IMR-90 (cell line): ENCODE measurements around the gene EGLN1. TPM values are rescaled to one million over a fixed set of nuclear protein-coding genes. Genes with fewer than 3 reads are reported as not detected.

Experiments
- ATAC-seq: fragments of 200-7000 bp; cut with Tn5 transposase; 2 replicates; pipeline ENCODE4 v1.9.1; 2020; ENCODE audit warnings: low read depth, mild to moderate bottlenecking, moderate library complexity
- BruUV-seq: library from RNA; stranded (reverse); fragments of 400-500 nt; replicated peaks from 2 replicates; lab custom pipeline; 2021; lab: Mats Ljungman, UMichigan
- CTCF ChIA-PET: fragments of 300-600 bp; formaldehyde crosslinking; extraction: SDS; loops from one replicate; lab custom pipeline; 2021; ENCODE audit warnings: antibody characterized with exemption; lab: Yijun Ruan, JAX
- POLR2A ChIA-PET: fragments of 300-600 bp; sonication (Branson Sonifier 250); formaldehyde crosslinking; loops from one replicate; lab custom pipeline; 2022; ENCODE audit warnings: antibody characterized with exemption; ENCODE audit not compliant: unreplicated experiment; lab: Charles Lee
- DNase-seq: peaks from one replicate; pipeline ENCODE4 v3.0.0; 2013
- H2AFZ ChIP-seq: replicated peaks from 2 replicates; pipeline ENCODE3; 2013; ENCODE audit warnings: low read length, mild to moderate bottlenecking; ENCODE audit not compliant: poor library complexity
- H2AK5ac ChIP-seq: 2 replicates; pipeline ENCODE4 v1.6.1; 2013; ENCODE audit warnings: low read depth, low read length, inconsistent platforms
- H2AK9ac ChIP-seq: replicated peaks from 2 replicates; pipeline ENCODE3; 2013; ENCODE audit warnings: mild to moderate bottlenecking, low read depth, low read length, moderate library complexity; ENCODE audit not compliant: poor library complexity
- H2BK120ac ChIP-seq: 2 replicates; pipeline ENCODE4 v1.6.1; 2013; ENCODE audit warnings: low read depth, low read length, inconsistent platforms
- H2BK15ac ChIP-seq: 3 replicates; pipeline ENCODE4 v1.6.1; 2013; ENCODE audit warnings: low read depth, low read length, inconsistent platforms
- H2BK20ac ChIP-seq: 2 replicates; pipeline ENCODE4 v1.6.1; 2013; ENCODE audit warnings: low read depth, mild to moderate bottlenecking, inconsistent platforms, low read length, moderate library complexity
- H2BK5ac ChIP-seq: 2 replicates; pipeline ENCODE4 v1.6.1; 2013; ENCODE audit warnings: mild to moderate bottlenecking, low read depth, low read length, inconsistent platforms; ENCODE audit not compliant: poor library complexity, severe bottlenecking
- H3K14ac ChIP-seq: replicated peaks from 2 replicates; pipeline ENCODE4 v1.6.1; 2013; ENCODE audit warnings: low read depth, low read length, inconsistent platforms
- H3K18ac ChIP-seq: 2 replicates; pipeline ENCODE4 v1.6.1; 2013; ENCODE audit warnings: low read depth, low read length, control low read depth
- H3K23ac ChIP-seq: 2 replicates; pipeline ENCODE4 v1.6.1; 2013; ENCODE audit warnings: low read depth, low read length, inconsistent platforms
- H3K27ac ChIP-seq: 2 replicates; pipeline ENCODE4 v1.5.1; 2013; ENCODE audit warnings: mild to moderate bottlenecking, control low read depth, low read length; ENCODE audit not compliant: insufficient read depth
- H3K27me3 ChIP-seq: 2 replicates; pipeline ENCODE4 v1.6.1; 2013; ENCODE audit warnings: low read length; ENCODE audit not compliant: control insufficient read depth, insufficient read depth
- H3K36me3 ChIP-seq: 2 replicates; pipeline ENCODE4 v1.6.1; 2013; ENCODE audit warnings: low read length, mixed read lengths; ENCODE audit not compliant: control insufficient read depth, insufficient read depth
- H3K4ac ChIP-seq: 2 replicates; pipeline ENCODE4 v1.6.1; 2013; ENCODE audit warnings: low read depth, low read length, inconsistent platforms
- H3K4me1 ChIP-seq: 2 replicates; pipeline ENCODE4 v1.6.1; 2013; ENCODE audit warnings: low read length, mixed read lengths; ENCODE audit not compliant: control insufficient read depth, insufficient read depth
- H3K4me2 ChIP-seq: 2 replicates; pipeline ENCODE4 v1.6.1; 2013; ENCODE audit warnings: low read depth, mild to moderate bottlenecking, control low read depth, low read length, moderate library complexity
- H3K4me3 ChIP-seq: 2 replicates; pipeline ENCODE4 v1.5.1; 2013; ENCODE audit warnings: low read depth, mild to moderate bottlenecking, control low read depth, low read length, moderate library complexity; ENCODE audit not compliant: insufficient read depth
- H3K56ac ChIP-seq: 2 replicates; pipeline ENCODE4 v1.6.1; 2013; ENCODE audit warnings: low read length, inconsistent platforms; ENCODE audit not compliant: insufficient read depth; ENCODE audit errors: extremely low read depth
- H3K79me1 ChIP-seq, 2 experiments: 2 replicates each; pipeline ENCODE4 v1.6.1; 2013; ENCODE audit warnings: low read length in 2 of 2, inconsistent platforms in 1 of 2, low read depth in 1 of 2
- H3K9ac ChIP-seq: 2 replicates; pipeline ENCODE4 v1.6.1; 2013; ENCODE audit warnings: low read depth, low read length, control low read depth
- H3K9me1 ChIP-seq: 2 replicates; pipeline ENCODE4 v1.6.1; 2013; ENCODE audit warnings: low read length, inconsistent platforms; ENCODE audit not compliant: insufficient read depth
- H3K9me3 ChIP-seq: 2 replicates; pipeline ENCODE4 v1.6.1; 2013; ENCODE audit warnings: low read length; ENCODE audit not compliant: control insufficient read depth, insufficient read depth
- H4K20me1 ChIP-seq: 2 replicates; pipeline ENCODE4 v1.6.1; 2013; ENCODE audit warnings: low read length, inconsistent platforms; ENCODE audit not compliant: insufficient read depth
- H4K5ac ChIP-seq: 2 replicates; pipeline ENCODE4 v1.6.1; 2013; ENCODE audit warnings: mild to moderate bottlenecking, low read depth, low read length, control low read depth
- H4K8ac ChIP-seq, 2 experiments: 2 replicates each; pipeline ENCODE4 v1.6.1; 2013; ENCODE audit warnings: low read depth in 2 of 2, low read length in 2 of 2, control low read depth in 1 of 2, inconsistent platforms in 1 of 2
- H4K91ac ChIP-seq: 2 replicates; pipeline ENCODE4 v1.6.1; 2013; ENCODE audit warnings: low read depth, low read length, inconsistent platforms; ENCODE audit not compliant: insufficient read depth
- CEBPB ChIP-seq: IDR thresholded peaks from 2 replicates; pipeline ENCODE4 v1.6.1; 2012; ENCODE audit warnings: low read depth, low read length, improper control_type of control experiment
- FOS ChIP-seq: fragments of 150-350 bp; IDR thresholded peaks from 2 replicates; pipeline ENCODE4 v1.6.1; 2016; ENCODE audit warnings: low read depth, low read length
- NFE2L2 ChIP-seq: fragments of 150-350 bp; IDR thresholded peaks from 2 replicates; pipeline ENCODE4 v1.6.1; 2016; ENCODE audit warnings: low read depth, mild to moderate bottlenecking, low read length
- WGBS, 2 experiments: methylation state at CpG; one replicate each; pipeline versions ENCODE4 v1.1.5 to v1.1.7; 2013; ENCODE audit warnings: missing lambda C conversion rate in 2 of 2; ENCODE audit not compliant: insufficient read length in 1 of 2; ENCODE audit errors: extremely low coverage in 2 of 2; 5-methylcytosine and 5-hydroxymethylcytosine counted together
- dilution Hi-C: fragments of 300-500 bp; cut with HindIII; formaldehyde crosslinking; loops from one replicate; pipeline ENCODE4 v1.14.3; 2018; ENCODE audit warnings: low sequenced_read_pairs; ENCODE audit not compliant: unreplicated experiment
- in situ Hi-C: fragments of 300-500 bp; cut with MboI; formaldehyde crosslinking; loops from 3 replicates; pipeline ENCODE4 v1.14.3; 2019; ENCODE audit warnings: low sequenced_read_pairs, inconsistent platforms, mixed read lengths
- intact Hi-C: fragments of 100-400 bp; cut with micrococcal nuclease; formaldehyde crosslinking; loops from 2 replicates; pipeline ENCODE4 v1.10.0; 2022
- polyA plus RNA-seq, 3 experiments: library from polyadenylated mRNA; depleted of rRNA; stranded (reverse); fragments of >200 nt; gene quantifications; 2 replicates each; pipeline ENCODE4 v1.2.3, GENCODE V29; 2012; ENCODE audit warnings: low replicate concordance in 1 of 3
- total RNA-seq: library from RNA; depleted of rRNA; stranded (reverse); fragments of >200 nt; gene quantifications from 2 replicates; pipeline ENCODE4 v1.2.3, GENCODE V29; 2012

EGLN1 gene
- total and polyA plus RNA-seq, 2 of the 4 experiments (the other 2 are of a cell fraction): 25.7 to 26.9 TPM

- 0 out of 2 replicates have a peak overlapping the region, but pooled peaks have one; percentile 32 for H2BK120ac ChIP-seq
- H3K27me3 ChIP-seq: no peaks in the 10 kb centered on the region
- in situ Hi-C loops: no loop called here
- ChIA-PET CTCF (no interaction called here), POLR2A (no interaction called here)
- dilution Hi-C loops: no loop called here
- peak overlapping the region; percentile 41; the same call in 1 of the 3 replicates for H2BK15ac ChIP-seq
- peak; percentile 73 for DNase-seq
- intact Hi-C loops: no loop called here
- 0 out of 2 replicates have a peak overlapping the region, but pooled peaks have one; percentile 76 for H3K14ac ChIP-seq
- peak overlapping the region; percentile 57; the same call in 1 of the 2 replicates for H3K4ac ChIP-seq
- H2AFZ ChIP-seq: no peak overlapping the region
- H3K36me3 ChIP-seq: no peaks in the 10 kb centered on the region
- no peak overlapping the region for H3K56ac ChIP-seq
- TF ChIP-seq NFE2L2 (no peak), FOS (peak; percentile 29; the same call in 1 of the 2 replicates), CEBPB (peak; percentile 9; the same call in 1 of the 2 replicates)
- H2AK9ac ChIP-seq: peak overlapping the region; percentile 31
- no peak overlapping the region for H3K9ac ChIP-seq
- peaks cover 38% of the 10 kb centered on the region for H4K20me1 ChIP-seq
- no peak overlapping the region for H3K4me2 ChIP-seq
- ATAC-seq: peak; percentile 70
- H2BK20ac ChIP-seq: peak overlapping the region; percentile 14; the same call in 1 of the 2 replicates
- no CpG with 5 or more reads among the region's 2 CpGs for WGBS, 2 experiments
- H3K9me1 ChIP-seq: peaks cover 21% of the 10 kb centered on the region
- H3K27ac ChIP-seq: no peak overlapping the region
- peak overlapping the region; percentile 59; the same call in 1 of the 2 replicates for H3K23ac ChIP-seq
- no TSS peak for BruUV-seq
- peak overlapping the region; percentile 66 for H2BK5ac ChIP-seq
- H4K8ac ChIP-seq: no peak overlapping the region
- no peak overlapping the region for H4K91ac ChIP-seq
- H2AK5ac ChIP-seq: peak overlapping the region; percentile 20; the same call in 1 of the 2 replicates
- no peak overlapping the region for H4K5ac ChIP-seq
- H3K4me1 ChIP-seq: peaks cover 8% of the 10 kb centered on the region
- no peak overlapping the region for H3K18ac ChIP-seq
- H3K79me1 ChIP-seq: peaks cover 28 to 79% of the 10 kb centered on the region in 2 experiments
- H3K4me3 ChIP-seq: no peak overlapping the region
- H3K9me3 ChIP-seq: no peaks in the 10 kb centered on the region
Measured at GRCh38 chr1:231390071-231390470, 32.0 kb downstream of the EGLN1 start.
